ENCODE data around the gene LARGE1.

DNA sequence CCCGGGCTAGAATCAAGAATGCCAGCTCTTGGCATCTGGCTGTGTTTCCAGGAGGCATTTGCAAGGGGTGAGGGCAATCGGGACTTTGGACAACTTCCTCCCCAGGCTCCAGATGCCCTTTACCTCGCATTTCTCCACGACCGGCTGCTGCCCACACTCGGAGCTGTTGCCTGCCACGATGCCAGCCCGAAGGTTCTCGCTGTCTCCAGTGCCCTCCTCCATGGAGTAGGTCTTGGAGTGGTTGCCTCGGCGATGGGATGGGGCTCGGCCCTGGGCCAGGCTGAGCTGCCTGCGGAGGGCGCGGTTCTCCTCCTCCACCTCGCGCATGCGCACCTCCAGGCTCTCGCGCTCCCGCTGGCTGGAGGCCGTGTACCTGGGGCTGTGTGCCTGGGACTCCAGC lies 270.0 kb downstream of the LARGE1 start:
- no peak for TF ChIP-seq POLR2A (IDR thresholded peaks at IDR 0.05)
- TF ChIP-seq, protein P1, sequence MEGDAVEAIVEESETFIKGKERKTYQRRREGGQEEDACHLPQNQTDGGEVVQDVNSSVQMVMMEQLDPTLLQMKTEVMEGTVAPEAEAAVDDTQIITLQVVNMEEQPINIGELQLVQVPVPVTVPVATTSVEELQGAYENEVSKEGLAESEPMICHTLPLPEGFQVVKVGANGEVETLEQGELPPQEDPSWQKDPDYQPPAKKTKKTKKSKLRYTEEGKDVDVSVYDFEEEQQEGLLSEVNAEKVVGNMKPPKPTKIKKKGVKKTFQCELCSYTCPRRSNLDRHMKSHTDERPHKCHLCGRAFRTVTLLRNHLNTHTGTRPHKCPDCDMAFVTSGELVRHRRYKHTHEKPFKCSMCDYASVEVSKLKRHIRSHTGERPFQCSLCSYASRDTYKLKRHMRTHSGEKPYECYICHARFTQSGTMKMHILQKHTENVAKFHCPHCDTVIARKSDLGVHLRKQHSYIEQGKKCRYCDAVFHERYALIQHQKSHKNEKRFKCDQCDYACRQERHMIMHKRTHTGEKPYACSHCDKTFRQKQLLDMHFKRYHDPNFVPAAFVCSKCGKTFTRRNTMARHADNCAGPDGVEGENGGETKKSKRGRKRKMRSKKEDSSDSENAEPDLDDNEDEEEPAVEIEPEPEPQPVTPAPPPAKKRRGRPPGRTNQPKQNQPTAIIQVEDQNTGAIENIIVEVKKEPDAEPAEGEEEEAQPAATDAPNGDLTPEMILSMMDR (IDR thresholded peaks at IDR 0.05) = no peak
